HepG2 (cell line): ENCODE measurements around the gene LRRC53. TPM values are rescaled to one million over a fixed set of nuclear protein-coding genes. Genes with fewer than 3 reads are reported as not detected.

Experiments
- ATAC-seq: fragments of 200-7000 bp; cut with Tn5 transposase; 3 replicates; pipeline ENCODE4 v1.9.1; 2020; ENCODE audit warnings: mild to moderate bottlenecking, moderate library complexity
- BruUV-seq: library from RNA; stranded (reverse); fragments of 400-500 nt; replicated peaks from 2 replicates; lab custom pipeline; 2021; lab: Mats Ljungman, UMichigan
- CTCF ChIA-PET: fragments of 300-600 bp; formaldehyde crosslinking; extraction: SDS; loops from one replicate; lab custom pipeline; 2021; ENCODE audit warnings: low total read pairs, inconsistent platforms, low intra/inter-chr PET ratio; lab: Yijun Ruan, JAX
- POLR2A ChIA-PET: fragments of 350-600 bp; sonication (Branson Sonifier 250); formaldehyde crosslinking; loops from one replicate; lab custom pipeline; 2020; ENCODE audit warnings: antibody characterized with exemption, inconsistent platforms; lab: Yijun Ruan, JAX
- DNase-seq: peaks from one replicate; pipeline ENCODE4 v3.0.0-alpha.2; 2015; ENCODE audit warnings: low spot score
- FAIRE-seq: peaks from 3 replicates; lab custom pipeline; 2011; peaks lifted over from hg19 to GRCh38; lab: Jason Lieb, UNC
- H2AFZ ChIP-seq: one replicate; pipeline ENCODE4 v1.6.1; 2011; ENCODE audit warnings: low read length, inconsistent platforms
- H3K27ac ChIP-seq: fragments of 300-600 bp; 3 replicates; pipeline ENCODE4 v1.8.0; 2011; ENCODE audit warnings: mixed run types, mild to moderate bottlenecking, mixed read lengths, low read length, inconsistent platforms; ENCODE audit not compliant: insufficient read depth; ENCODE audit errors: extremely low read length
- H3K27me3 ChIP-seq, 2 experiments: fragments of 200-600 bp in 1 of 2; 2 replicates in 1 of 2; 3 replicates in 1 of 2; pipeline versions ENCODE4 v1.6.0 to v1.8.0; 2011; ENCODE audit warnings: low read length in 2 of 2, mild to moderate bottlenecking in 2 of 2, moderate library complexity in 2 of 2, inconsistent platforms in 1 of 2; ENCODE audit not compliant: insufficient read depth in 2 of 2, control insufficient read depth in 1 of 2
- H3K36me3 ChIP-seq, 2 experiments: fragments of 200-600 bp in 1 of 2; replicated peaks in 1 of 2; 2 replicates in 1 of 2; 3 replicates in 1 of 2; pipeline versions ENCODE4 v1.5.1 to v1.8.0; 2011; ENCODE audit warnings: low read length in 2 of 2, inconsistent platforms in 1 of 2; ENCODE audit not compliant: insufficient read depth in 2 of 2, control insufficient read depth in 1 of 2
- H3K4me1 ChIP-seq: 2 replicates; pipeline ENCODE4 v1.5.1; 2012; ENCODE audit warnings: low read length, inconsistent platforms; ENCODE audit not compliant: insufficient read depth
- H3K4me2 ChIP-seq: 2 replicates; pipeline ENCODE4 v1.6.0; 2011; ENCODE audit warnings: low read depth, low read length, inconsistent platforms
- H3K4me3 ChIP-seq, 3 experiments: fragments of 200-600 bp in 1 of 3; sonication (generic), shearing (Covaris generic) in 1 of 3; replicated peaks in 1 of 3; 2 replicates each; pipeline ENCODE4 v1.5.1; 2011 to 2016; ENCODE audit warnings: low read length in 3 of 3, inconsistent platforms in 2 of 3, low read depth in 2 of 3, mild to moderate bottlenecking in 2 of 3, control low read depth in 1 of 3, mixed read lengths in 1 of 3; ENCODE audit not compliant: insufficient read depth in 1 of 3
- H3K79me2 ChIP-seq: one replicate; pipeline ENCODE4 v1.6.1; 2011; ENCODE audit warnings: low read length, inconsistent platforms; ENCODE audit not compliant: insufficient read depth
- H3K9ac ChIP-seq: 2 replicates; pipeline ENCODE4 v1.6.0; 2011; ENCODE audit warnings: mild to moderate bottlenecking, low read depth, low read length, inconsistent platforms; ENCODE audit not compliant: insufficient read depth
- H3K9me3 ChIP-seq: 2 replicates; pipeline ENCODE4 v1.5.1; 2012; ENCODE audit warnings: mild to moderate bottlenecking, low read length
- H4K20me1 ChIP-seq: 2 replicates; pipeline ENCODE4 v1.6.0; 2011; ENCODE audit warnings: inconsistent platforms, mild to moderate bottlenecking, low read length, moderate library complexity; ENCODE audit not compliant: insufficient read depth
- CENPX ChIP-seq: sonication (generic); formaldehyde crosslinking; IDR thresholded peaks from 2 replicates; pipeline ENCODE4 v1.9.0; 2021; ENCODE audit warnings: mild to moderate bottlenecking, missing genetic modification reagents, moderate library complexity
- HNRNPH1 ChIP-seq: fragments of 200-400 bp; formaldehyde crosslinking; optimal IDR thresholded peaks from 2 replicates; pipeline ENCODE3; 2017; ENCODE audit warnings: mild to moderate bottlenecking, low read depth, low read length
- IKZF1 ChIP-seq: fragments of 450-650 bp; IDR thresholded peaks from 2 replicates; pipeline ENCODE4 v1.7.1; 2016
- MBNL3 ChIP-seq: fragments of 250-450 bp; sonication (Bioruptor Pico); conservative IDR thresholded peaks from 2 replicates; pipeline ENCODE4 v1.8.0; 2022; ENCODE audit warnings: mild to moderate bottlenecking, inconsistent platforms
- MEIS1 ChIP-seq: sonication (generic); formaldehyde crosslinking; IDR thresholded peaks from 2 replicates; pipeline ENCODE4 v1.9.0; 2021; ENCODE audit warnings: mild to moderate bottlenecking, missing genetic modification reagents, moderate library complexity, borderline replicate concordance
- PHF8 ChIP-seq: sonication (generic); formaldehyde crosslinking; IDR thresholded peaks from 2 replicates; pipeline ENCODE4 v1.5.0; 2020; ENCODE audit warnings: missing genetic modification reagents
- RBFOX2 ChIP-seq: fragments of 200-400 bp; formaldehyde crosslinking; IDR thresholded peaks from 2 replicates; pipeline ENCODE4 v1.6.1; 2017; ENCODE audit warnings: low read depth, mild to moderate bottlenecking, low read length
- ZBTB26 ChIP-seq: IDR thresholded peaks from 2 replicates; pipeline ENCODE4 v1.6.1; 2016; ENCODE audit warnings: missing compliant biosample characterization, missing genetic modification reagents, borderline replicate concordance
- ZNF230 ChIP-seq: sonication (generic); formaldehyde crosslinking; IDR thresholded peaks from 2 replicates; pipeline ENCODE4 v1.4.0; 2020; ENCODE audit warnings: mild to moderate bottlenecking, missing genetic modification reagents
- ZNF256 ChIP-seq: sonication (generic); formaldehyde crosslinking; conservative IDR thresholded peaks from 2 replicates; pipeline ENCODE4 v1.4.0; 2020; ENCODE audit warnings: missing genetic modification reagents
- ZNF850 ChIP-seq: sonication (generic); formaldehyde crosslinking; conservative IDR thresholded peaks from 2 replicates; pipeline ENCODE4 v1.9.0; 2021; ENCODE audit warnings: mild to moderate bottlenecking, missing genetic modification reagents
- WGBS: methylation state at CpG from one replicate; pipeline ENCODE4 v1.1.6; 2017; ENCODE audit warnings: low lambda C conversion rate; 5-methylcytosine and 5-hydroxymethylcytosine counted together
- in situ Hi-C: cut with HindIII; loops from 2 replicates; pipeline ENCODE4 v1.10.0; 2017; ENCODE audit warnings: low pct_unique_long_range_greater_than_20kb; ENCODE audit not compliant: extremely low pct_ligation_motif_present
- intact Hi-C: fragments of 100-400 bp; cut with micrococcal nuclease; formaldehyde crosslinking; loops from one replicate; pipeline ENCODE4 v1.10.0; 2022; ENCODE audit not compliant: unreplicated experiment
- polyA plus RNA-seq, 8 experiments: library from polyadenylated mRNA; depleted of rRNA in 3 of 8; stranded (reverse) in 7 of 8; unstranded in 1 of 8; fragments of >200 nt; fragmentation: Illumina TruSeq in 4 of 8; extraction: Trizol in 4 of 8; gene quantifications; 2 replicates each; pipeline versions ENCODE4 v1.2.1 to v1.2.3, GENCODE V29; 2011 to 2016; ENCODE audit warnings: low read depth in 4 of 8, missing spikeins in 1 of 8, mixed read lengths in 1 of 8; ENCODE audit not compliant: insufficient read depth in 1 of 8
- total RNA-seq, 5 experiments: library from RNA; depleted of rRNA; stranded (reverse); fragments of >200 nt; fragmentation: Illumina TruSeq; extraction: Trizol; gene quantifications; 2 replicates each; pipeline ENCODE4 v1.2.3, GENCODE V29; 2016; ENCODE audit warnings: low read depth in 1 of 5
- TF ChIP-seq, protein P1 (sequence below): sonication (generic); formaldehyde crosslinking; IDR thresholded peaks from 2 replicates; pipeline ENCODE4 v1.4.0; 2020; ENCODE audit warnings: mild to moderate bottlenecking, missing genetic modification reagents
- TF ChIP-seq, protein P2 (sequence below): sonication (generic); formaldehyde crosslinking; IDR thresholded peaks from 2 replicates; pipeline ENCODE4 v1.5.0; 2020; ENCODE audit warnings: missing genetic modification reagents

Gene LRRC53
- total and polyA plus RNA-seq, 2 of the 13 experiments (the other 11 are each of a cell fraction or from before 2014, with no cell fraction given): not detected

- no peak for DNase-seq
- Histone ChIP-seq H3K27ac (no peak overlapping the region), H2AFZ (no peak overlapping the region), H3K27me3 (no peaks in the 10 kb centered on the region)
- ATAC-seq: no peak
- 6% methylated on average over 1 of the region's 1 CpG for WGBS
- TF ChIP-seq ZNF256 (CRISPR knock-in tag) (no peak), PHF8 (CRISPR knock-in tag) (no peak)
- TF ChIP-seq, all 625 proteins: peak for 0
- ChIA-PET POLR2A (no interaction called here), CTCF (no interaction called here)
- no peaks in the 10 kb centered on the region for H4K20me1 ChIP-seq
- H3K4me1 ChIP-seq: no peaks in the 10 kb centered on the region
- intact Hi-C loops (no loop called here), in situ Hi-C loops (no loop called here)
- BruUV-seq: no TSS peak
- H3K4me2 ChIP-seq: no peak overlapping the region
- H3K4me3 ChIP-seq: no peak overlapping the region
- no peak for FAIRE-seq
- no peaks in the 10 kb centered on the region for H3K9me3 ChIP-seq
- H3K36me3 ChIP-seq: no peaks in the 10 kb centered on the region
- no peak overlapping the region for H3K9ac ChIP-seq
- no peaks in the 10 kb centered on the region for H3K79me2 ChIP-seq
Measured at GRCh38 chr1:74531796-74532195, 19.4 kb upstream of the LRRC53 start.

DNA sequence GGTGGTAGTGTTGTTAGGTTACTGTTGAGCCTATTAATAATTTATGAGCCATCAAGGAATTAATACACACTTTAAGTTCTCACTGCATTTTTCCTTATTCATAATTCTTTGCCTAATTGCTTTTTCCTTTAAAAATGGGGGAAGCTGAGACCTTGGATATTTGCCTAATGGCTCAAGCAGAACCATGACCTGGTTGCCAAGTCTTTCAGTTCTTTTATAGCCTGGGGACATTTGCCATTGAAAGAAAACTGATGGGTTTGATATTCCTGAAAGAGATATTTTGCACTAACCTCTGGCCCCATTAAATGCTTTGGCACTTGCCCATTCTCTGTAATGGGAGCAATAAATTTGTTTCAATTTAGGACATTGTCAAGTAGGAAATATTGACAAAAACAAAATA lies 18.5 kb upstream of the LRRC53 start:
- in situ Hi-C loops: no loop called here
- Histone ChIP-seq H2AFZ (no peak overlapping the region), H3K9ac (no peak overlapping the region), H4K20me1 (no peaks in the 10 kb centered on the region), H3K9me3 (no peaks in the 10 kb centered on the region), H3K27ac (no peak overlapping the region), H3K36me3 (no peaks in the 10 kb centered on the region), H3K27me3 (no peaks in the 10 kb centered on the region), H3K79me2 (no peaks in the 10 kb centered on the region), H3K4me3 (no peak overlapping the region), H3K4me2 (no peak overlapping the region), H3K4me1 (no peaks in the 10 kb centered on the region)
- no peak for ATAC-seq
- TF ChIP-seq MEIS1: no peak
- TF ChIP-seq ZNF850 (CRISPR knock-in tag): no peak
- TF ChIP-seq RBFOX2: no peak
- no peak for TF ChIP-seq MBNL3 (CRISPR knock-in tag)
- no peak for TF ChIP-seq CENPX (CRISPR knock-in tag)
- no peak for TF ChIP-seq IKZF1
- no peak for TF ChIP-seq ZNF230 (CRISPR knock-in tag)
- TF ChIP-seq, protein P1, sequence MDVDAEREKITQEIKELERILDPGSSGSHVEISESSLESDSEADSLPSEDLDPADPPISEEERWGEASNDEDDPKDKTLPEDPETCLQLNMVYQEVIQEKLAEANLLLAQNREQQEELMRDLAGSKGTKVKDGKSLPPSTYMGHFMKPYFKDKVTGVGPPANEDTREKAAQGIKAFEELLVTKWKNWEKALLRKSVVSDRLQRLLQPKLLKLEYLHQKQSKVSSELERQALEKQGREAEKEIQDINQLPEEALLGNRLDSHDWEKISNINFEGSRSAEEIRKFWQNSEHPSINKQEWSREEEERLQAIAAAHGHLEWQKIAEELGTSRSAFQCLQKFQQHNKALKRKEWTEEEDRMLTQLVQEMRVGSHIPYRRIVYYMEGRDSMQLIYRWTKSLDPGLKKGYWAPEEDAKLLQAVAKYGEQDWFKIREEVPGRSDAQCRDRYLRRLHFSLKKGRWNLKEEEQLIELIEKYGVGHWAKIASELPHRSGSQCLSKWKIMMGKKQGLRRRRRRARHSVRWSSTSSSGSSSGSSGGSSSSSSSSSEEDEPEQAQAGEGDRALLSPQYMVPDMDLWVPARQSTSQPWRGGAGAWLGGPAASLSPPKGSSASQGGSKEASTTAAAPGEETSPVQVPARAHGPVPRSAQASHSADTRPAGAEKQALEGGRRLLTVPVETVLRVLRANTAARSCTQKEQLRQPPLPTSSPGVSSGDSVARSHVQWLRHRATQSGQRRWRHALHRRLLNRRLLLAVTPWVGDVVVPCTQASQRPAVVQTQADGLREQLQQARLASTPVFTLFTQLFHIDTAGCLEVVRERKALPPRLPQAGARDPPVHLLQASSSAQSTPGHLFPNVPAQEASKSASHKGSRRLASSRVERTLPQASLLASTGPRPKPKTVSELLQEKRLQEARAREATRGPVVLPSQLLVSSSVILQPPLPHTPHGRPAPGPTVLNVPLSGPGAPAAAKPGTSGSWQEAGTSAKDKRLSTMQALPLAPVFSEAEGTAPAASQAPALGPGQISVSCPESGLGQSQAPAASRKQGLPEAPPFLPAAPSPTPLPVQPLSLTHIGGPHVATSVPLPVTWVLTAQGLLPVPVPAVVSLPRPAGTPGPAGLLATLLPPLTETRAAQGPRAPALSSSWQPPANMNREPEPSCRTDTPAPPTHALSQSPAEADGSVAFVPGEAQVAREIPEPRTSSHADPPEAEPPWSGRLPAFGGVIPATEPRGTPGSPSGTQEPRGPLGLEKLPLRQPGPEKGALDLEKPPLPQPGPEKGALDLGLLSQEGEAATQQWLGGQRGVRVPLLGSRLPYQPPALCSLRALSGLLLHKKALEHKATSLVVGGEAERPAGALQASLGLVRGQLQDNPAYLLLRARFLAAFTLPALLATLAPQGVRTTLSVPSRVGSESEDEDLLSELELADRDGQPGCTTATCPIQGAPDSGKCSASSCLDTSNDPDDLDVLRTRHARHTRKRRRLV (CRISPR knock-in tag): no peak
- no peak for TF ChIP-seq ZBTB26 (CRISPR knock-in tag)
- no peak for TF ChIP-seq HNRNPH1
- TF ChIP-seq, protein P2, sequence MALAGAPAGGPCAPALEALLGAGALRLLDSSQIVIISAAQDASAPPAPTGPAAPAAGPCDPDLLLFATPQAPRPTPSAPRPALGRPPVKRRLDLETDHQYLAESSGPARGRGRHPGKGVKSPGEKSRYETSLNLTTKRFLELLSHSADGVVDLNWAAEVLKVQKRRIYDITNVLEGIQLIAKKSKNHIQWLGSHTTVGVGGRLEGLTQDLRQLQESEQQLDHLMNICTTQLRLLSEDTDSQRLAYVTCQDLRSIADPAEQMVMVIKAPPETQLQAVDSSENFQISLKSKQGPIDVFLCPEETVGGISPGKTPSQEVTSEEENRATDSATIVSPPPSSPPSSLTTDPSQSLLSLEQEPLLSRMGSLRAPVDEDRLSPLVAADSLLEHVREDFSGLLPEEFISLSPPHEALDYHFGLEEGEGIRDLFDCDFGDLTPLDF (CRISPR knock-in tag): no peak
- FAIRE-seq: no peak
- intact Hi-C loops: no loop called here
- DNase-seq: no peak
- BruUV-seq: no TSS peak
- ChIA-PET POLR2A (no interaction called here), CTCF (no interaction called here)
